ENCODE data around the gene ELF4.

DNA sequence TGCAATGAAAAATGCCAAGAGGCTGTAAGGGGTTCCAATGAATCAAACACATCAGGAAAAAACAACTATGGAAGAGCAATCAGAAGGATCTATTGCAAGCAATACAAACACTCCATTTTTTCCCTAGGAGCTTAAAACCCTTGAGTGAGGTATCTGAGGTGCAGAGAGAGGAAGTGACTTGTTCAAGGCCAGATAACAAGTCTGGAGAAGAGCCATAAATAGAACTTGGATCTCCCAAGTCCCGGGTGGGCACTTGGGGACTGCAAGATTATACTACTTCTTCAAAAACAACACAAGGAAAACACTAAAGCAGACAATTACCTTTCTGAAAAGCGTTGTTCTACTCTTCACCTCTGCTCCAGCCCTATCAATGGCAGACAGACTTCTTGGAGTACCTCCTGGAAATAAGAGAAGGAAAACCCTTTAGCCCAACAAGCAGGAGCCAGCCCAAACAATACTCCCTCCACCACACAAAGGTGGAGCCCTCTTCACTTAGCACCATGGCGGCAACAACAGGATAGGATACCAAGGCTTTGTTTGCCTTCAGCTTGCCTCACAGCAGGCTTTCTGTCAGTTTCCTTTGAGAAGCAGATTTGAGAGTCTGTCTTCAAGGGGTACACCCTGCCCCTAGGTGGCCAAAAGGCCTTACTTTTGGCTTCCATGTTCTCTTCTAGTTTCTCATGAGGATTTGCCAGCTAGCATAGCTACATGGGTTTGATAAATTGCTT lies 29.3 kb upstream of the ELF4 start:
- TF ChIP-seq, protein P1, sequence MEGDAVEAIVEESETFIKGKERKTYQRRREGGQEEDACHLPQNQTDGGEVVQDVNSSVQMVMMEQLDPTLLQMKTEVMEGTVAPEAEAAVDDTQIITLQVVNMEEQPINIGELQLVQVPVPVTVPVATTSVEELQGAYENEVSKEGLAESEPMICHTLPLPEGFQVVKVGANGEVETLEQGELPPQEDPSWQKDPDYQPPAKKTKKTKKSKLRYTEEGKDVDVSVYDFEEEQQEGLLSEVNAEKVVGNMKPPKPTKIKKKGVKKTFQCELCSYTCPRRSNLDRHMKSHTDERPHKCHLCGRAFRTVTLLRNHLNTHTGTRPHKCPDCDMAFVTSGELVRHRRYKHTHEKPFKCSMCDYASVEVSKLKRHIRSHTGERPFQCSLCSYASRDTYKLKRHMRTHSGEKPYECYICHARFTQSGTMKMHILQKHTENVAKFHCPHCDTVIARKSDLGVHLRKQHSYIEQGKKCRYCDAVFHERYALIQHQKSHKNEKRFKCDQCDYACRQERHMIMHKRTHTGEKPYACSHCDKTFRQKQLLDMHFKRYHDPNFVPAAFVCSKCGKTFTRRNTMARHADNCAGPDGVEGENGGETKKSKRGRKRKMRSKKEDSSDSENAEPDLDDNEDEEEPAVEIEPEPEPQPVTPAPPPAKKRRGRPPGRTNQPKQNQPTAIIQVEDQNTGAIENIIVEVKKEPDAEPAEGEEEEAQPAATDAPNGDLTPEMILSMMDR (IDR thresholded peaks at IDR 0.05; ENCODE audit: poor library complexity, severe bottlenecking), result no peak
- TF ChIP-seq EP300 (conservative IDR thresholded peaks at IDR 0.05; ENCODE audit: poor library complexity, severe bottlenecking), result no peak
- TF ChIP-seq POLR2AphosphoS5 (IDR thresholded peaks at IDR 0.05), result no peak
- TF ChIP-seq EZH2 (IDR thresholded peaks at IDR 0.05; ENCODE audit: borderline replicate concordance, insufficient read depth, low read length, poor library complexity, severe bottlenecking), result no peak
- no peak for TF ChIP-seq RAD21 (conservative IDR thresholded peaks at IDR 0.05)
- TF ChIP-seq, protein P2, sequence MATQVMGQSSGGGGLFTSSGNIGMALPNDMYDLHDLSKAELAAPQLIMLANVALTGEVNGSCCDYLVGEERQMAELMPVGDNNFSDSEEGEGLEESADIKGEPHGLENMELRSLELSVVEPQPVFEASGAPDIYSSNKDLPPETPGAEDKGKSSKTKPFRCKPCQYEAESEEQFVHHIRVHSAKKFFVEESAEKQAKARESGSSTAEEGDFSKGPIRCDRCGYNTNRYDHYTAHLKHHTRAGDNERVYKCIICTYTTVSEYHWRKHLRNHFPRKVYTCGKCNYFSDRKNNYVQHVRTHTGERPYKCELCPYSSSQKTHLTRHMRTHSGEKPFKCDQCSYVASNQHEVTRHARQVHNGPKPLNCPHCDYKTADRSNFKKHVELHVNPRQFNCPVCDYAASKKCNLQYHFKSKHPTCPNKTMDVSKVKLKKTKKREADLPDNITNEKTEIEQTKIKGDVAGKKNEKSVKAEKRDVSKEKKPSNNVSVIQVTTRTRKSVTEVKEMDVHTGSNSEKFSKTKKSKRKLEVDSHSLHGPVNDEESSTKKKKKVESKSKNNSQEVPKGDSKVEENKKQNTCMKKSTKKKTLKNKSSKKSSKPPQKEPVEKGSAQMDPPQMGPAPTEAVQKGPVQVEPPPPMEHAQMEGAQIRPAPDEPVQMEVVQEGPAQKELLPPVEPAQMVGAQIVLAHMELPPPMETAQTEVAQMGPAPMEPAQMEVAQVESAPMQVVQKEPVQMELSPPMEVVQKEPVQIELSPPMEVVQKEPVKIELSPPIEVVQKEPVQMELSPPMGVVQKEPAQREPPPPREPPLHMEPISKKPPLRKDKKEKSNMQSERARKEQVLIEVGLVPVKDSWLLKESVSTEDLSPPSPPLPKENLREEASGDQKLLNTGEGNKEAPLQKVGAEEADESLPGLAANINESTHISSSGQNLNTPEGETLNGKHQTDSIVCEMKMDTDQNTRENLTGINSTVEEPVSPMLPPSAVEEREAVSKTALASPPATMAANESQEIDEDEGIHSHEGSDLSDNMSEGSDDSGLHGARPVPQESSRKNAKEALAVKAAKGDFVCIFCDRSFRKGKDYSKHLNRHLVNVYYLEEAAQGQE (IDR thresholded peaks at IDR 0.05; ENCODE audit: borderline replicate concordance), result no peak
- no peak for TF ChIP-seq MXI1 (conservative IDR thresholded peaks at IDR 0.05; ENCODE audit: poor library complexity, severe bottlenecking)

Data from neural cell (in vitro differentiated cells).